COLO668 (cell line): ENCODE results near the gene PDE3A.
A peak's percentile ranks its signal among the peaks of the same experiment; 100 is the strongest.
"Not testable (repeated sequence)": the region's sequence is repeated elsewhere in the genome, so short reads cannot be mapped to it uniquely, and the experiment has no call there.

Experiments
- DNase-seq: peaks from one replicate; lab custom pipeline; 2025; ENCODE audit not compliant: unreplicated experiment; lab: John Stamatoyannopoulos, UW

PDE3A gene

GRCh38 chr12:20546267-20546666 lies 177.9 kb downstream of the PDE3A start:
- no peak for DNase-seq

DNA sequence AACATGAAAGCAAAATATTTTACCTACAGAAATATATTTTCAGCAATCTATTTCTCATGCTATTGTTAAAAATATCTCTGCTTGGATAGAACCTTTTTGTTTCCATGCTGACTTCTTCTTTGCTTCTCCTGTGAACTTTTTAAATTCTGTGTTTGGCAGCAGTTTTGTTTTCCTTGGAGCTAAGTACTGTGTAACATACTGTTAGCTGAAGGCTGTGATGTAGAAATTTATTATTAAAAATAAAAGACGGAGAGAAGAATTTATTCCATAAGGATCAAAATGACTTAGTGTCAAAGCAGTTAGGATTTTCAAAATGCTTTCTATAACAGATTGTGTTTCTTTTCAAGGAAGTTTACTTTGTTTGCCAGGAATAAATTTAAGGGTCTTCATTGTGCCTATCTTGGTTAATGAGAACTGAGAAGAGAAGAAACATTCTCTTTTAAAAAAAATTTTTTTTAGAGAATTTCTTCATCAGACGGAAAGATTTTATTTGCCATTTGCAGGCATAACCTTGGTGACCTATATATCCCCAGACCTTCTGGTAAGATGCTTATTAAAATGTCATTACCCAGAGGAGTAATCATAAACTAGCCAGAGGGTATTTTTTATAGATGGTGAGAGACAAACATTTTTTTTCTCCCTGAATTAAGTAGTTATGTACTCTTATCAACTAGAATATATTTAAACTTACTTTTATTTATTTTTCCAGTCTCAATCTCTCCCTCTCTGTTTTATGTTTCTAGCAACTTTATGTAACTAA lies 179.7 kb downstream of the PDE3A start:
- no peak for DNase-seq

DNA sequence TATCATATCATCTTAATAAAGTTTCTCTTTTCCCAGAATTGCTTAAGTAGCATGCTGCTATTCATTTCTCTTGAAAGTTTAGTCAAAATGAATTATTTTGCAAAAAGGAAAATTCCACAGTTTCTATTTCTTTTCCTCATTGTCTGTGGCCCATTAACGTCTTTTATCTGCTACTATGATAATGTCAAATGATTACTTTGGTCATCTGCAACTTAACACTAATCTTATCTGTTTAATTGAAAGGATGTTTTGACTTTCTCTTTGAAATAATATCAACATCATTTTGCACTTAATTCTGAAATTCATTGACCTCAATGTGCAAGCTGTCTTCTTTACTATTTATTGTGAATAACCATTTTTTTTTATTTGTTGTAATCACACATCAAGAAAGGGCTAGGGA lies 180.3 kb downstream of the PDE3A start:
- no peak for DNase-seq

- peak; percentile 6 for DNase-seq
These were observed 180.9 kb downstream of the PDE3A start for GRCh38 chr12:20549108-20549719.

DNA sequence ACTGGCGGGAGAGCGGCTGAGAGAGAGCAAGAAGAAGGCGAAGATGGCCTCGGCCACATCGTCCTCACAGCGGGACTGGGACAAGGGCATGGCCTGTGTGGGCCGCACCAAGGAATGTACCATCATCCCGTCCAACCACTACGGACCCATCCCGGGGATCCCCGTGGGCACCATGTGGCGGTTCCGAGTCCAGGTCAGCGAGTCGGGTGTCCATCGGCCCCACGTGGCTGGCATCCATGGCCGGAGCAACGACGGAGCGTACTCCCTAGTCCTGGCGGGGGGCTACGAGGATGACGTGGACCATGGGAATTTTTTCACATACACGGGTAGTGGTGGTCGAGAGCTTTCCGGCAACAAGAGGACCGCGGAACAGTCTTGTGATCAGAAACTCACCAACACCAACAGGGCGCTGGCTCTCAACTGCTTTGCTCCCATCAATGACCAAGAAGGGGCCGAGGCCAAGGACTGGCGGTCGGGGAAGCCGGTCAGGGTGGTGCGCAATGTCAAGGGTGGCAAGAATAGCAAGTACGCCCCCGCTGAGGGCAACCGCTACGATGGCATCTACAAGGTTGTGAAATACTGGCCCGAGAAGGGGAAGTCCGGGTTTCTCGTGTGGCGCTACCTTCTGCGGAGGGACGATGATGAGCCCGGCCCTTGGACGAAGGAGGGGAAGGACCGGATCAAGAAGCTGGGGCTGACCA lies 183.6 kb downstream of the PDE3A start:
- DNase-seq: not testable (repeated sequence)

- not testable (repeated sequence) for DNase-seq
These were observed 184.2 kb downstream of the PDE3A start for GRCh38 chr12:20552586-20552985.

DNA sequence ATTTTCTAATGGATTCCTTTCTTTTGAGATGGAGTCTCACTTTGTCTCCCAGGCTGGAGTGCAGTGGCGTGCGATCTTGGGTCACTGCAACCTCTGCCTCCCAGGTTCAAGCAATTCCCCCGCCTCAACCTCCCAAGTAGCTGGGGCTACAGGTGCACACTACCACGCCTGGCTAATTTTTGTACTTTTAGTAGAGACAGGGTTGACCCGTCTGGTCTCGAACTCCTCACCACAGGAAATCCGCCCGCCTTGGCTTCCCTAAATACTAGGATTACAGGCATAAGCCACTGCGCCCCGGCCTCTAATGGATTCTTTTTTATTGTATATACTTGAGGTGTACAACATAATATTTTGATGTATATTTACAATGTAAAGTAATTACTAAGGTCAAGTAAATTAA lies 186.7 kb downstream of the PDE3A start:
- no peak for DNase-seq

DNA sequence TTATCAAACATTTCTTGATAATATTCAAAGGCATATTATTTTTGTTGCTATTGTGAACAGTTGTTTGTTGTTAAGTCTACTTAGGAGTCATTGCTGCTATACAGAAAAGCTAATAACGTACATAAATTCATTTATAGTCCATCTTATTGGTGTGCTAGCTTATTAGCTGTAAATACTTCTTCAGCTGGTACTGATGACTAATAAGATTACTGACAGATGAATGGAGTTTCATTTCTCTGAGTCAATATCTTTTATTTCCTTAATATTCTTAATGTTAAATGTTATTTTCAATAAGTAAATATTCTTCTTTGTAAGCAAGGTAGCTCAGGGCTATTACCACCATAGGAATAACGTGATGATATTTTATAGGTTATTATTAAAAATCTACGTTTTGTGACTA lies 187.4 kb downstream of the PDE3A start:
- DNase-seq: no peak

DNA sequence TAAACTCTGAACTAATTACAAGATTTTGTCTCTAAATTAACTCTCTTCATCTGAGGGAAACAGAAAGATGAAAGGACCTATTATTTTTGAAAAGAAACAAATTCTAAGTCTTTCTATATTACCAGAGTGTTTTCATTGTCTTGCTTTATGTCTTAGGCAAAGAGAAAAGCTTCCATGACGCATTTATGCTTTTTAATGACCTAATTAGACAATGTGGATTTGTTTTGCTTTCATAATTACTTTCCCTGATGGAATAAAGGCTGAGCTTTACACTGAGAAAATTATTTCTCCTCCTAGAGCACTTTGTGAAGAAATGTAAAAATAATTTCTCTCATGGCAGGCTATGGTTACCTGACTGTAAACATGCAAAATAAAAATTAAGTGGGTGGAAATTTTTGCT lies 188.8 kb downstream of the PDE3A start:
- no peak for DNase-seq

DNA sequence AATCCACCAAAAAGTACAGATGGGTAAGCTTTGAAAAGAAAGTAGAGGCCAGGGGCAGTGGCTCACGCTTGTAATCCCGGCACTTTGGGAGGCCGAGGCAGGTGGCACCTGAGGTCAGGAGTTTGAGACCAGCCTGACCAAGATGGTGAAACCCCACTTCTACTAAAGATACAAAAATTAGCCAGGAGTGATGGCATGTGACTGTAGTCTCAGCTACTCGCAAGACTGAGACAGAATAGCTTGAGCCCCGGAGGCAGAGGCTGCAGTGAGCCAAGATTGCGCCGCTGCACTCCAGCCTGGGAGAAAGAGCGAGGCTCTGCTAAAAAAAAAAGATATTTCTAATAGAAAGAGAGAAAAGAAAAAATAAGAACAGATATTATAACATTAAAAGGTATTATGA lies 192.6 kb downstream of the PDE3A start:
- DNase-seq: no peak

- DNase-seq: no peak
These were observed 193.5 kb downstream of the PDE3A start for GRCh38 chr12:20561871-20562270.

DNA sequence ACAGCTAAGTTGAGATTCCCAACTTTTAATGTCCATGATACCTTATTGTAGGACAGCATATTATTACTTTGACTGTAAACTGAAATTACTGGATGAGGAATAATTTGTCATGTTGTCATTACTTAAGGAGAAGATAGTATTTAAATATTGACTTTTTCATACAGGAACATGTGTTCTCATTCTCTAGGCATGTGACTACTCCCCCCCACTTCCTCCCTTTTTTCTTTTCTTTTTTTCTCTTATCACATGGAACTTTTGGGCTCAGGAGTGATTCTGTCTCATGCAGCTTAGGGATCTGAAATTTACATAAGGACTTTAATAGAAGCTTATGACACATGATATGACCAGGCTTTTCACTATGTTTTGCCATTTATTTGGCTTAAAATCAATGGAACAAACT lies 199.1 kb downstream of the PDE3A start:
- no peak for DNase-seq

DNA sequence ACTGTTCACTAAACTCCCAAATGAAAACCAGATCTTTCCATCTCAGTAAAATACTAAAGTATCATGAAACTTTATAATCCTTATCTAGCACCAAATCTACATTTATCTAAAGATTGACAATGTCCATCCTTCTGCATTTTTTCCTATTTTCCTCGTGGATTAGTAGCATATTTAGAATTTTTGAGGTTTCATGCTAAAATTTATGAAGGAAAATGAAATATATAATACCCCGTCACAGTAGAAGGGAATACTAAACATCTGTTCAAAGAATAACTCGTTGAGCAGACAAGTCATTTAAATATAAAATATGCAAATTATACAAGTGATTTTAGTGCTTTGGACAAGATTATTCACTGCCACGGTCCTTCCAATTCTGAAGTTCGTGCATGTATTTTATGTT lies 204.1 kb downstream of the PDE3A start:
- no peak for DNase-seq

DNA sequence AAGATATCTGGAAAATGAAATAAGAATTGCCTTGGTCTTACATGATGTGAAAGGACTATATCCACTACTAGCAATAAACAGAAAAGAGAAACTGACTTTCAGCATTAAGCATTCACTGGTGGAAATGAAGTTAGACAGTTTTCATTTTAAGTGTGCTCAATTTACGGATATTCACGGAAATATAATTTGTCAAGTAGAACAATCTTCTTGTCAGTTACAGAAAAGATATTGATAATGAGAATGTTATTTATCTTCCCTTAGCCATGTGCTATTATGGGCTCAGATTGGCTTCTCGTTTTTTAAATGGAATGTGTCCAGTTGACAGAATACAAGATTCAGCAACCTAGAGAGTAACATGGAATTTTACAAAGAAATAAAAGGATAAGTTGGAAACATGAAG lies 208.2 kb downstream of the PDE3A start:
- no peak for DNase-seq

DNA sequence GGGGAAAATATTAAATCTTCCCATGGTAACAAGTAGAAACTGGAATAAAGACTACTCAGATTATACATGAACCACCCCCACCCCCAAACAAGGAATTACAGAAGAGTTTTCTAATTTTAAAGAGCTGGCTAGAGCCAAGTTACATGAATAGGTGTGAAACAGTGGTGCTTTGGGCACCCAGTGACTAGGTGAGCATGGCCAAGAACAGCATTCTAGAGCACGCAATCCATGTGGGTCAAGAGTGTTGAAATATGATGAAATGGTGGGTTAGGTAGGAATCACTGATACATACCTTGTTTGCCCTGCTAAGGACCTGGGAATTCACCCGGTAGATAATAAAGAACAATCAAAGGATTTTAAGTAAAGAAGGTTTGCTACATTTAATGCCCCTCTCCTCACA lies 208.7 kb downstream of the PDE3A start:
- no peak for DNase-seq

GRCh38 chr12:20578142-20578541 lies 209.8 kb downstream of the PDE3A start:
- no peak for DNase-seq

- no peak for DNase-seq
These were observed 216.8 kb downstream of the PDE3A start for GRCh38 chr12:20585055-20585625.

- no peak for DNase-seq
These were observed 217.6 kb downstream of the PDE3A start for GRCh38 chr12:20585913-20586312.

- no peak for DNase-seq
These were observed 219.7 kb downstream of the PDE3A start for GRCh38 chr12:20588042-20588441.

DNA sequence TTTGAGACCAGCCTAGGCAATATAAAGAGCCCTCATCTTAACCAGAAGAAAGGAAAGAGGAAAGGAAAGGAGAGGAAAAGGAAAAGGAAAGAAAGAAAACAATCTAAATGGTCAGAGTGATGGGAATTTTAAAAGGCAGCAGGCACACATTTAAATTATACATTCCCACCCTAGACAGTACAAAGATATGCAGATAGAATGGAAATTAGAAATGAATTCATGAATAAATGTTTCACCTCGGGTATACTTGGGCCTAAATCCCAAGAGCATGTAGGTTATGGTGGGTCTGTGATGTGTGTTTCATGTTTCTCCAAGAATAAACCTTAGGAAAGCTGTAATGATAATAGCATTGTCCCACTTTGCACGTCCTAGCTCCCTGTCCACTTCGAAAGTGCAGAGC lies 222.2 kb downstream of the PDE3A start:
- DNase-seq: no peak

DNA sequence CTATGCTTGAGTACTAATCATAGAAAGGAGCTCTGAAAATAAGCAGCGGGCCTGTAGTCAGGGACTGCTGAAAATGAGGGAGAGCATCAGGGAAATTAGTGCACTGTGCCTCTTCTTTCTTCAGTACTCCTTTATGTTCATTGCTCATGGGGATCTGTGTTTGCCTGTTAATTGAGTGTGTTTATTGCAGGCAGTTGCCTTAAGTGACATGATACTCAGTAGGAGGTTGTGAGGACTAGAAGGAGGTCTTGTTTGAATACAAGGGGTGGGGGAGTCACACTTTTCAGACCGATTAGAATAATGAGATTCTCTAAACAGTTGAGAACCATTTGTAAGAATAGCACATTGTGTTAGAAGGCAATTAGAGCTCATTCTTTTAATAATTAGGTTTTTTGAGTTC lies 224.2 kb downstream of the PDE3A start:
- no peak for DNase-seq

- no peak for DNase-seq
These were observed 225.3 kb downstream of the PDE3A start for GRCh38 chr12:20593611-20594010.
